MM.1S (cell line): ENCODE data around the gene GCC2.

Source experiments
- CTCF ChIP-seq: fragments of 300-600 bp; sonication (generic); IDR thresholded peaks from 2 replicates; pipeline ENCODE4 v1.5.1; 2016; ENCODE audit warnings: antibody characterized with exemption, low read length, mixed read lengths
- EZH2phosphoT487 ChIP-seq: fragments of 300-600 bp; sonication (generic); IDR thresholded peaks from 2 replicates; pipeline ENCODE4 v1.6.1; 2018; ENCODE audit warnings: antibody characterized with exemption, low read length

- TF ChIP-seq CTCF (no peak), EZH2phosphoT487 (no peak)
Measured at GRCh38 chr2:108490506-108491122, 41.6 kb downstream of the GCC2 start.
